Medulla oblongata (tissue), 1 donor: ENCODE results near the gene PPIL4.
"Not testable (repeated sequence)": the region's sequence is repeated elsewhere in the genome, so short reads cannot be mapped to it uniquely, and the experiment has no call there.

Experiments used
- DNase-seq: peaks from one replicate; pipeline ENCODE4 v3.0.0-alpha.2; 2015; ENCODE audit errors: extremely low spot score

Gene PPIL4

GRCh38 chr6:149483849-149484655 is 61.8 kb downstream of the PPIL4 start:
- no peak for DNase-seq

- DNase-seq: no peak
Observed at GRCh38 chr6:149483334-149483725, 62.5 kb downstream of the PPIL4 start.

- peak; percentile 59 for DNase-seq
Observed at GRCh38 chr6:149482545-149483333, 63.1 kb downstream of the PPIL4 start.

- DNase-seq: no peak
Observed at GRCh38 chr6:149480502-149481280, 65.2 kb downstream of the PPIL4 start.

GRCh38 chr6:149478631-149479314 is 67.1 kb downstream of the PPIL4 start:
- DNase-seq: no peak

- DNase-seq: no peak
Observed at GRCh38 chr6:149477544-149477943, 68.3 kb downstream of the PPIL4 start.

- DNase-seq: no peak
Observed at GRCh38 chr6:149476789-149477455, 68.9 kb downstream of the PPIL4 start.

- no peak for DNase-seq
Observed at GRCh38 chr6:149474108-149474935, 71.5 kb downstream of the PPIL4 start.

GRCh38 chr6:149473080-149474052 is 72.5 kb downstream of the PPIL4 start:
- no peak for DNase-seq

- DNase-seq: no peak
Observed at GRCh38 chr6:149472241-149472640, 73.6 kb downstream of the PPIL4 start.

GRCh38 chr6:149471801-149472200 is 74.0 kb downstream of the PPIL4 start:
- no peak for DNase-seq

- no peak for DNase-seq
Observed at GRCh38 chr6:149470948-149471347, 74.9 kb downstream of the PPIL4 start.

- DNase-seq: no peak
Observed at GRCh38 chr6:149468179-149468578, 77.7 kb downstream of the PPIL4 start.

GRCh38 chr6:149467265-149467664 is 78.6 kb downstream of the PPIL4 start:
- no peak for DNase-seq

- no peak for DNase-seq
Observed at GRCh38 chr6:149464411-149464810, 81.4 kb downstream of the PPIL4 start.

GRCh38 chr6:149463781-149464180 is 82.1 kb downstream of the PPIL4 start:
- DNase-seq: no peak

- DNase-seq: not testable (repeated sequence)
Observed at GRCh38 chr6:149462712-149463111, 83.1 kb downstream of the PPIL4 start.

- DNase-seq: no peak
Observed at GRCh38 chr6:149461670-149462069, 84.2 kb downstream of the PPIL4 start.

GRCh38 chr6:149460249-149460648 is 85.6 kb downstream of the PPIL4 start:
- not testable (repeated sequence) for DNase-seq
